HEK293 (cell line): Measurements from ENCODE around the gene PCSK1.

Experiments
- CTCF ChIP-seq: fragments of 450-650 bp; formaldehyde crosslinking; IDR thresholded peaks from 2 replicates; pipeline ENCODE4 v1.5.1; 2016; ENCODE audit warnings: missing biosample characterization, missing genetic modification characterization
- KLF1 ChIP-seq: fragments of 450-650 bp; formaldehyde crosslinking; IDR thresholded peaks from 2 replicates; pipeline ENCODE4 v1.5.1; 2016; ENCODE audit warnings: missing biosample characterization, missing genetic modification characterization
- OVOL3 ChIP-seq: fragments of 450-650 bp; formaldehyde crosslinking; IDR thresholded peaks from 2 replicates; pipeline ENCODE4 v1.5.1; 2016; ENCODE audit warnings: missing biosample characterization, missing genetic modification characterization
- PRDM1 ChIP-seq: fragments of 450-650 bp; formaldehyde crosslinking; IDR thresholded peaks from 2 replicates; pipeline ENCODE4; 2016; ENCODE audit warnings: missing biosample characterization, missing genetic modification characterization
- TF ChIP-seq, protein P1 (sequence below): fragments of 450-650 bp; formaldehyde crosslinking; IDR thresholded peaks from 2 replicates; pipeline ENCODE4 v1.5.1; 2016; ENCODE audit warnings: missing biosample characterization, missing genetic modification characterization

- TF ChIP-seq KLF1 (no peak), CTCF (tag by site-specific recombination) (no peak), OVOL3 (tag by site-specific recombination) (no peak), PRDM1 (tag by site-specific recombination) (no peak)
- TF ChIP-seq, protein P1, sequence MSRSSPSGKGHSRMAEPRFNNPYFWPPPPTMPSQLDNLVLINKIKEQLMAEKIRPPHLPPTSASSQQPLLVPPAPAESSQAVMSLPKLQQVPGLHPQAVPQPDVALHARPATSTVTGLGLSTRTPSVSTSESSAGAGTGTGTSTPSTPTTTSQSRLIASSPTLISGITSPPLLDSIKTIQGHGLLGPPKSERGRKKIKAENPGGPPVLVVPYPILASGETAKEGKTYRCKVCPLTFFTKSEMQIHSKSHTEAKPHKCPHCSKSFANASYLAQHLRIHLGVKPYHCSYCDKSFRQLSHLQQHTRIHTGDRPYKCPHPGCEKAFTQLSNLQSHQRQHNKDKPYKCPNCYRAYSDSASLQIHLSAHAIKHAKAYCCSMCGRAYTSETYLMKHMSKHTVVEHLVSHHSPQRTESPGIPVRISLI (tag by site-specific recombination): no peak
Observed at GRCh38 chr5:96385538-96385937, 47.5 kb downstream of the PCSK1 start.
